Measurements from ENCODE around the gene RPS6KA4.

The RPS6KA4 gene

DNA sequence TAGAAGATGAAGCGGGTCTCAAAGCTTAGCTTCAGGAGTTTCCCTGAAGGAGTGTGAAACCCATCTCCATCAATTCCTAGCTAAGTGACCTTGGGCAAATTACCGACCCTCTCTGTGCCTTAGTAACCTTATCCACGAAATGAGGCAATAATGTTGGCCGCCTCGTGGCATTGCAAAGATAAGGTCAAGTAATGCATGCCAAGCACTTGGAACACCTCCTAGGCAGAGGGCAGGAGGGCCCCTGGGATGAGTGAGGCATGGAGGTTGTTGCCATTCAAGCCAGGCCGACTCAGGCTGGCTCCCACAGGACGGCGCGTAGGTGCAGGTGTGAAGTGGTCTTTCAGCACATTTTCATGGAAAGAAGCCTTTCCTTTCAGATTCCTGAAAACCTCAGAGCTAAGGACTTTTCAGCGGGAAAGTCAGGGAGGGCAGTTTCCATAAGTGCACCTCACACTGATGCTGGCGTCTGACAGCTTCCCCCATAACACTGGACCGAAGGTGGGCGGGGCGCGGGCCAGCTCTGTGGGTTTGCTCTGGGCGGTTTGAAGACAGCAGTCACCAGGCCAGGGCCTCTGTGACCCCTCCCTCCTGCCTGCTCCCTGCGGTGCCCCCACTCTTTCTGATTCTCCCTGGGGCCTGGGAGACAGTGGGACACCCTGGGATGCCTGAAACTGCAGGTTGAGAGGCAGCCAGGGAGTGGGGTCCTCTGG is 25.2 kb downstream of the RPS6KA4 start:
- POLR2A ChIA-PET: no interaction called here
- no peak for DNase-seq (ENCODE audit: extremely low spot score)
- TF ChIP-seq, protein P1, sequence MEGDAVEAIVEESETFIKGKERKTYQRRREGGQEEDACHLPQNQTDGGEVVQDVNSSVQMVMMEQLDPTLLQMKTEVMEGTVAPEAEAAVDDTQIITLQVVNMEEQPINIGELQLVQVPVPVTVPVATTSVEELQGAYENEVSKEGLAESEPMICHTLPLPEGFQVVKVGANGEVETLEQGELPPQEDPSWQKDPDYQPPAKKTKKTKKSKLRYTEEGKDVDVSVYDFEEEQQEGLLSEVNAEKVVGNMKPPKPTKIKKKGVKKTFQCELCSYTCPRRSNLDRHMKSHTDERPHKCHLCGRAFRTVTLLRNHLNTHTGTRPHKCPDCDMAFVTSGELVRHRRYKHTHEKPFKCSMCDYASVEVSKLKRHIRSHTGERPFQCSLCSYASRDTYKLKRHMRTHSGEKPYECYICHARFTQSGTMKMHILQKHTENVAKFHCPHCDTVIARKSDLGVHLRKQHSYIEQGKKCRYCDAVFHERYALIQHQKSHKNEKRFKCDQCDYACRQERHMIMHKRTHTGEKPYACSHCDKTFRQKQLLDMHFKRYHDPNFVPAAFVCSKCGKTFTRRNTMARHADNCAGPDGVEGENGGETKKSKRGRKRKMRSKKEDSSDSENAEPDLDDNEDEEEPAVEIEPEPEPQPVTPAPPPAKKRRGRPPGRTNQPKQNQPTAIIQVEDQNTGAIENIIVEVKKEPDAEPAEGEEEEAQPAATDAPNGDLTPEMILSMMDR (IDR thresholded peaks at IDR 0.05; ENCODE audit: control extremely low read depth, extremely low read depth, low read depth, missing control alignments): no peak
- CTCF ChIA-PET: no interaction called here

DNA sequence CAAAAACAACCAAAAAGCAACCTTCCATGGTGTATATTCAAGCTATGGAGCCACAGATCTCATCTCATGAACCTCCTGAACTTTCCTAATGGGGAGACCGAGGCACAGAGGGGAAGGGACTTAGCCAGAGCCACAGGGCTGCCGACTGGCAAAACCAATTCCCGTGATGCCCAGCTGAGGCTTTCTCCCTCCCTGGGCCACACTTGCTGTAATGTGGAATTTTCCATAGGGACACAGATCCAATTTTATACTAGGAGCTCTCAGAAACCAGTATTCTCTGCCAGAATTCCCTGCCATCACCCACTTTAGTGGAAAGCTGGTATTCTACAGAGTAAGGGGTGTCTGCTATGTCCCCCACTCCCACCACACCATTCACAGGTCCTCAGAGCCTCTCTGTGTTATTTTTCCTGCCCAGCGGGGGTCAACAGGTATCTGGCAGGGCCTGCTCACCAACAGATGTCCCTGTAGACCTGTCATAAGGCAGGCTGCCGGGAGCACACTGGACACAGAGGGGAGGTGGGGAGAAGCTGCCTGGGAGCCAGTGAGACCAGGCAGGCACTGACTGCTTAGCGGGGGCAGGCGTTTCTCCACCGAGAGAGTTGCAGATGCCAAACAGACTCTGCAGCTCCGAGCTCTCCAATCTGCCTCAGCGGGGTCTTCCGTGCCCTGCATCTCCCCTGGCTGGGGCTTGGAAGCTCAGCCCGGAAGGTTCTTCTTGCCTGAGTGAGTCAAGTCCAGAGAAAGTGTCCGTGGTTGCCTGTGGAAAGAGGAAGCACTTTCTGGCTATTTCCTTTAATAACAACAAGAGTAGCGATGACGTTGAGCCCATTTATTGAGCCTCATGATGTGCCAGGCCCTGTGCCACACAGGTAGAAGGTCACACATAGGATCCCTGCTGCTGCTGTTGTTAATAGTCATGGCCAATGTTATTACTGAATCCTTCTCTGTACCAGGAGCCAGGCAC is 26.3 kb downstream of the RPS6KA4 start:
- ChIA-PET CTCF (no interaction called here), POLR2A (no interaction called here)
- no peak for DNase-seq (ENCODE audit: extremely low spot score)
- TF ChIP-seq, protein P1 (IDR thresholded peaks at IDR 0.05; ENCODE audit: control extremely low read depth, extremely low read depth, low read depth, missing control alignments): no peak

DNA sequence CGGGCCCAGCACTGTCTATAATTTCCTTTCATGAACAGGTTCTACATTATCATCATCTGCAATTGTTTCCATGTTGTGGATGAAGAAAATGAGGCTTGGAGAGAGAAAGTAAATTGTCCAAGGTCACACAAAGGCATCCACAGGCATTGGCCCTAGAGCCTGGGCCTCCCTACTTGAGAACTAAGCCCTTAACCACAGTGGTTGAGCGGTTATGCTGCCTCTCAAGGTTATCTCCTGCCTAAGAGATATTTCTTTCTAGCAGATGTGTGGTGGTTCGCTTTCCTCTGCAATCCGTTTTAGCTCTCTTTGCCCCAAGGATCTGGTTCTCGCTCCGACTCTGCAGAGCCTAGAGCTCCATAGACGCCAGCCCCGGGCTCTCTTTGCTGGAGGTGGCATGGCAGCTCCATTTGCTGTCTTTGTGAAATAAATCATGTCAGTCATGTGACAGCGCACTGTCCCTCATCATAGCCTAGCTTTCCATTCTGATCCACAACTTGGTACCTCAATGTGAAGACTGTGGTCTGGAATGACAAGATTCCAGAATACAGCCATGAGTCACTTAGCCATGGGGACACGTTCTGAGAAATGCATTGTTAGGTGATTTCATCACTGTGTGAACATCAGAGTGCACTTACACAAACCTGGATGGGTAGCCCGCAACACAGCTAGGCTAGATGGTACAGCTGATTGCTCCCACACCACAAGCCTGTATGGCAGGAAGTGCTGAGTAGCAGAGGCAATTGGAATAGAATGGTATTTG is 27.2 kb downstream of the RPS6KA4 start:
- ChIA-PET POLR2A (no interaction called here), CTCF (no interaction called here)
- DNase-seq (ENCODE audit: extremely low spot score): no peak
- TF ChIP-seq, protein P1 (IDR thresholded peaks at IDR 0.05; ENCODE audit: control extremely low read depth, extremely low read depth, low read depth, missing control alignments): no peak

DNA sequence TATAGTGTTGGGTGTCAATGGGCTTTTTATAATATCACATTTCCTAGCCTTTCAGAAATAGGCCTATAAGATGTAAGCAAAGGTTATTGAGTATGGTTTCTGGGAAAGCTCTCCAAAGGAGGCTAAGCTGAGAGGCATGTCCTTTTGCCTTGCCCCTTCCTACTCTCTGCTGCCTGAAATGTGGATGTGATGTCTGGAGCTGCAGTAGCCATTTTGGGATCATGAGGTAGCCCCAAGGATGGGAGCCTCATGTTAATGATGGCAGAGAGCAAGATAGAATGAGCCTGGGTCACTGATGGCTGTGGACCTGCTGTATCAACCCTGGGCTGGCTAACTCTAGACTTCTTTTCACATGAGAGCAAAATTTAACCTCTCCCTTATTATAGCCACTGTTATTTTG is 29.0 kb downstream of the RPS6KA4 start:
- POLR2A ChIA-PET: no interaction called here

DNA sequence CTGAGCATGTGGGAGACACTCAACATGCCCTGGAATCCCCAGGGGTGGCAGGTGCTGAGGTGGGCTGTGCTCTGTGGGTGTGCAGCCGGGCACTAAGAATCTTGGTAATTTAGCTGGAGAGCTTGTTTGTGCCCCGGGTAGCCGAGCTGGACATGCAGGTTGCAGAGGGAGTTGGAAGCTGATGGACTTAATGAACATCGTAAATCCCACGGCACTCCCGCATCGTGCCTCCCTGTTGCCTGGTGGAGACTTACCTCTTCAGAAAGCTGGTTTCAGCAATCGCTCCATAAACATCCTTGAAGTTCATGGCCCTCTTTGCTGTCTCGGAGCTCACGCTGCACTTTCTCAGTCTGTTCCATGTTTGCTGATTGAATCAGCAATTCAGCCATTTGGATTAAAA is 29.9 kb downstream of the RPS6KA4 start:
- ChIA-PET POLR2A (no interaction called here), CTCF (interaction anchor here (1.1 to 1.3 kb wide), 2 partner anchors 8 to 61 kb away, joined by 3 read pairs; no protein-coding TSS in a partner anchor)
- TF ChIP-seq, protein P1 (IDR thresholded peaks at IDR 0.05; ENCODE audit: control extremely low read depth, extremely low read depth, low read depth, missing control alignments): no peak
- DNase-seq (ENCODE audit: extremely low spot score): no peak

More for the DNA sequence above, 29.0 kb downstream of the RPS6KA4 start:
- CTCF ChIA-PET: interaction anchor here (1.0 to 1.4 kb wide), 3 partner anchors 17 to 60 kb away, joined by 3 to 4 read pairs (median 4); no protein-coding TSS in a partner anchor
- TF ChIP-seq, protein P1 (IDR thresholded peaks at IDR 0.05; ENCODE audit: control extremely low read depth, extremely low read depth, low read depth, missing control alignments): no peak
- DNase-seq (ENCODE audit: extremely low spot score): no peak

DNA sequence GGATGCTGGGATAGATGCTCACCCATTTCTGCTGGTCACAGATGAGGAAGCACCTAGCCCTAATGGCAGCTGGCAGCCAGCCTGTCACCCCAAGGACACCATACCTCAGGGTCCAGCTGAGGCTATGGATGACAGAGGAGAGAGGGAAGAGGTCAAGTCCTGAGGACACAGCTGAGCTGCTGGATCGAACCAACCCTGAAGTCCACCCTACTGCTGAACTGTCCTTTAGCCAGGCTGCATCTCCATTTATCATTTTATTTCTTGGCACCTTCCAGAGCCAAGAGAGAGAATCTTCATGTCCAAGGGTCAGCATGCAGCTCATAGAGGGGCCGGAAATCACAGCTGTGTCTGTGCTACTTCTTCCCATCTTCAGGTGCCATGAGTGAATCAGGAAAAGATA is 30.9 kb downstream of the RPS6KA4 start:
- DNase-seq (ENCODE audit: extremely low spot score): no peak
- CTCF ChIA-PET: interaction anchor here (1.1 to 1.3 kb wide), 2 partner anchors 9 to 60 kb away, joined by 3 read pairs; no protein-coding TSS in a partner anchor
- POLR2A ChIA-PET: no interaction called here
- TF ChIP-seq, protein P1 (IDR thresholded peaks at IDR 0.05; ENCODE audit: control extremely low read depth, extremely low read depth, low read depth, missing control alignments): no peak

All from GM10248 (cell line).